ENCODE results near the gene LAMTOR2.
A peak's percentile ranks its signal among the peaks of the same experiment; 100 is the strongest.

The LAMTOR2 gene

GRCh38 chr1:156096640-156097391 is 42.2 kb downstream of the LAMTOR2 start:
- peak; percentile 67 to 93 for DNase-seq (ENCODE audit: low read depth in 1 of 2, low spot score in 1 of 2)

GRCh38 chr1:156097499-156098178 is 43.1 kb downstream of the LAMTOR2 start:
- peak in 1 of 2 donors; percentile 47 for DNase-seq (ENCODE audit: low read depth in 1 of 2, low spot score in 1 of 2)

GRCh38 chr1:156098784-156099183 is 44.2 kb downstream of the LAMTOR2 start:
- DNase-seq (ENCODE audit: low read depth in 1 of 2, low spot score in 1 of 2) = no peak

- DNase-seq (ENCODE audit: low read depth in 1 of 2, low spot score in 1 of 2) = no peak
Observed at GRCh38 chr1:156099282-156099681, 44.7 kb downstream of the LAMTOR2 start.

- no peak for DNase-seq (ENCODE audit: low read depth in 1 of 2, low spot score in 1 of 2)
Observed at GRCh38 chr1:156100205-156100995, 45.8 kb downstream of the LAMTOR2 start.

GRCh38 chr1:156101880-156102279 is 47.3 kb downstream of the LAMTOR2 start:
- no peak for DNase-seq (ENCODE audit: low read depth in 1 of 2, low spot score in 1 of 2)

GRCh38 chr1:156102633-156103511 is 48.3 kb downstream of the LAMTOR2 start:
- DNase-seq (ENCODE audit: low read depth in 1 of 2, low spot score in 1 of 2) = no peak

- no peak for DNase-seq (ENCODE audit: low read depth in 1 of 2, low spot score in 1 of 2)
Observed at GRCh38 chr1:156103521-156103947, 49.0 kb downstream of the LAMTOR2 start.

GRCh38 chr1:156104065-156104810 is 49.7 kb downstream of the LAMTOR2 start:
- no peak for DNase-seq (ENCODE audit: low read depth in 1 of 2, low spot score in 1 of 2)

- DNase-seq (ENCODE audit: low read depth in 1 of 2, low spot score in 1 of 2) = no peak
Observed at GRCh38 chr1:156104861-156105832, 50.6 kb downstream of the LAMTOR2 start.

GRCh38 chr1:156106624-156107488 is 52.3 kb downstream of the LAMTOR2 start:
- DNase-seq (ENCODE audit: low read depth in 1 of 2, low spot score in 1 of 2) = no peak

- no peak for DNase-seq (ENCODE audit: low read depth in 1 of 2, low spot score in 1 of 2)
Observed at GRCh38 chr1:156108057-156108456, 53.5 kb downstream of the LAMTOR2 start.
